Upper lobe of left lung (tissue), 4 donors: ENCODE measurements around the gene KRT4.

Experiments used
- CTCF ChIP-seq, 6 experiments: fragments of 450-650 bp in 4 of 6; fragments of 200-600 bp in 2 of 6; sonication (generic) in 2 of 6; IDR thresholded peaks; one replicate each; pipeline ENCODE4 v1.5.1; 2016 to 2019; ENCODE audit warnings: antibody characterized with exemption in 6 of 6
- EP300 ChIP-seq, 4 donors: sonication (generic); formaldehyde crosslinking; IDR thresholded peaks; one replicate each; pipeline ENCODE4 v1.5.1; 2017; ENCODE audit warnings: antibody characterized with exemption in 4 of 4, control low read depth in 2 of 4
- POLR2A ChIP-seq, 4 donors: fragments of 450-650 bp; IDR thresholded peaks; one replicate each; pipeline ENCODE4 v1.5.1; 2016 to 2017; ENCODE audit warnings: antibody characterized with exemption in 4 of 4, mild to moderate bottlenecking in 2 of 4

GRCh38 chr12:52815676-52816588 lies 2.0 kb upstream of the KRT4 start:
- TF ChIP-seq EP300 (IDR thresholded peaks at IDR 0.05) (no peak), CTCF (IDR thresholded peaks at IDR 0.05) (no peak), POLR2A (IDR thresholded peaks at IDR 0.05) (no peak)
